ENCODE data around the gene KCNS3.

DNA sequence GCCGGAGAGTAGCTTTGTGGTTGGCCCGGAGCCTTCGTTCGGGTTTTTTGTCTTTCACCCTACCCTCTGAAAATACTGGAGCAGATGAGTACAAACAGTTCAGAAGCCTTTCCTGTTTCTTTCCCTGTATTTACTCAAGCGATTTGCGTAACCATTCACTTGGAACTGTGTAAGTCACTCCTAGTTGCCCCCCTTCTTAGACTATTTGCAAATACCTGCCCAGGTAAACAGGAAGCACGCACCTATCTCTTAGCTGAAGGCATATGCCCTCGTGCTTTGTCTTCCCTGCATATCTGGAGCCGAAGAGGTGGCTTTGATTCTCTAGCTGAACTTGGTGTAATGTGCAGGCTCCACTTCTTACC, 1.4 kb downstream of the KCNS3 start:
- TF ChIP-seq, protein P1, sequence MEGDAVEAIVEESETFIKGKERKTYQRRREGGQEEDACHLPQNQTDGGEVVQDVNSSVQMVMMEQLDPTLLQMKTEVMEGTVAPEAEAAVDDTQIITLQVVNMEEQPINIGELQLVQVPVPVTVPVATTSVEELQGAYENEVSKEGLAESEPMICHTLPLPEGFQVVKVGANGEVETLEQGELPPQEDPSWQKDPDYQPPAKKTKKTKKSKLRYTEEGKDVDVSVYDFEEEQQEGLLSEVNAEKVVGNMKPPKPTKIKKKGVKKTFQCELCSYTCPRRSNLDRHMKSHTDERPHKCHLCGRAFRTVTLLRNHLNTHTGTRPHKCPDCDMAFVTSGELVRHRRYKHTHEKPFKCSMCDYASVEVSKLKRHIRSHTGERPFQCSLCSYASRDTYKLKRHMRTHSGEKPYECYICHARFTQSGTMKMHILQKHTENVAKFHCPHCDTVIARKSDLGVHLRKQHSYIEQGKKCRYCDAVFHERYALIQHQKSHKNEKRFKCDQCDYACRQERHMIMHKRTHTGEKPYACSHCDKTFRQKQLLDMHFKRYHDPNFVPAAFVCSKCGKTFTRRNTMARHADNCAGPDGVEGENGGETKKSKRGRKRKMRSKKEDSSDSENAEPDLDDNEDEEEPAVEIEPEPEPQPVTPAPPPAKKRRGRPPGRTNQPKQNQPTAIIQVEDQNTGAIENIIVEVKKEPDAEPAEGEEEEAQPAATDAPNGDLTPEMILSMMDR (IDR thresholded peaks at IDR 0.05; ENCODE audit: insufficient read depth, low read length) = no peak
- no peak for TF ChIP-seq POLR2AphosphoS5 (IDR thresholded peaks at IDR 0.05; ENCODE audit: low read depth)

Measured in HL-60 (cell line).